Chondrocyte (in vitro differentiated cells): Measurements from ENCODE around the gene DIP2C. TPM values are rescaled to one million over a fixed set of nuclear protein-coding genes. Genes with fewer than 3 reads are reported as not detected.
A peak's percentile ranks its signal among the peaks of the same experiment; 100 is the strongest.

Experiments
- DNase-seq: peaks from one replicate; pipeline ENCODE4 v3.0.0; 2021; ENCODE audit warnings: mixed read lengths, low spot score
- H3K27ac Mint-ChIP-seq: one replicate; pipeline ENCODE4 v1.8.0; 2021; ENCODE audit warnings: mild to moderate bottlenecking, moderate library complexity, mixed read lengths; ENCODE audit not compliant: unreplicated experiment
- H3K27me3 Mint-ChIP-seq: 2 replicates; pipeline ENCODE4 v1.8.0; 2021; ENCODE audit warnings: low read depth, mixed read lengths
- H3K36me3 Mint-ChIP-seq: 2 replicates; pipeline ENCODE4 v1.8.0; 2021; ENCODE audit warnings: low read depth, mixed read lengths
- H3K4me1 Mint-ChIP-seq: 2 replicates; pipeline ENCODE4 v1.8.0; 2021; ENCODE audit warnings: low read depth, mild to moderate bottlenecking, mixed read lengths
- H3K4me3 Mint-ChIP-seq: one replicate; pipeline ENCODE4 v1.8.0; 2021; ENCODE audit warnings: mild to moderate bottlenecking, moderate library complexity, mixed read lengths; ENCODE audit not compliant: unreplicated experiment
- H3K9me3 Mint-ChIP-seq: 2 replicates; pipeline ENCODE4 v1.8.0; 2021; ENCODE audit warnings: low read depth, mixed read lengths
- CTCF ChIP-seq: fragments of 200-600 bp; sonication (generic); IDR thresholded peaks from 2 replicates; pipeline ENCODE4 v1.5.0; 2021; ENCODE audit warnings: antibody characterized with exemption, mild to moderate bottlenecking, moderate library complexity
- total RNA-seq: library from RNA; stranded (reverse); gene quantifications from 3 replicates; pipeline ENCODE4 v1.2.1, GENCODE V29; 2021

DIP2C gene
- total RNA-seq, 1 donor from 2014 or later: 47.9 TPM

GRCh38 chr10:420154-421121 is 269.0 kb downstream of the DIP2C start:
- DNase-seq: no peak
- Mint-ChIP-seq H3K27ac (peak overlapping the region; percentile 62), H3K4me3 (peak overlapping the region; percentile 9), H3K4me1 (peaks cover 26% of the 10 kb centered on the region), H3K9me3 (no peaks in the 10 kb centered on the region), H3K27me3 (no peaks in the 10 kb centered on the region), H3K36me3 (peaks cover 8% of the 10 kb centered on the region)
- TF ChIP-seq CTCF: no peak

GRCh38 chr10:418894-419293 is 270.6 kb downstream of the DIP2C start:
- no peaks in the 10 kb centered on the region for H3K9me3 Mint-ChIP-seq
- no peak overlapping the region for H3K4me3 Mint-ChIP-seq
- peaks cover 26% of the 10 kb centered on the region for H3K4me1 Mint-ChIP-seq
- no peak for TF ChIP-seq CTCF
- H3K27ac Mint-ChIP-seq: no peak overlapping the region
- H3K36me3 Mint-ChIP-seq: peaks cover 10% of the 10 kb centered on the region
- no peaks in the 10 kb centered on the region for H3K27me3 Mint-ChIP-seq
- no peak for DNase-seq

GRCh38 chr10:418226-418625 is 271.2 kb downstream of the DIP2C start:
- DNase-seq: no peak
- H3K27ac Mint-ChIP-seq: no peak overlapping the region
- no peak overlapping the region for H3K4me3 Mint-ChIP-seq
- no peak for TF ChIP-seq CTCF
- H3K9me3 Mint-ChIP-seq: no peaks in the 10 kb centered on the region
- H3K36me3 Mint-ChIP-seq: peaks cover 15% of the 10 kb centered on the region
- H3K27me3 Mint-ChIP-seq: no peaks in the 10 kb centered on the region
- peaks cover 26% of the 10 kb centered on the region for H3K4me1 Mint-ChIP-seq

GRCh38 chr10:416091-416515 is 273.4 kb downstream of the DIP2C start:
- H3K4me3 Mint-ChIP-seq: no peak overlapping the region
- DNase-seq: no peak
- H3K9me3 Mint-ChIP-seq: no peaks in the 10 kb centered on the region
- peak; percentile 21 for TF ChIP-seq CTCF
- H3K4me1 Mint-ChIP-seq: peaks cover 34% of the 10 kb centered on the region
- no peaks in the 10 kb centered on the region for H3K27me3 Mint-ChIP-seq
- H3K27ac Mint-ChIP-seq: peak overlapping the region; percentile 20
- peaks cover 14% of the 10 kb centered on the region for H3K36me3 Mint-ChIP-seq

GRCh38 chr10:413662-414071 is 275.8 kb downstream of the DIP2C start:
- Mint-ChIP-seq H3K27me3 (no peaks in the 10 kb centered on the region), H3K9me3 (no peaks in the 10 kb centered on the region), H3K27ac (no peak overlapping the region), H3K36me3 (peaks cover 23% of the 10 kb centered on the region), H3K4me1 (peaks cover 25% of the 10 kb centered on the region), H3K4me3 (no peak overlapping the region)
- no peak for TF ChIP-seq CTCF
- no peak for DNase-seq
